ENCODE results near the gene PAMR1.

The PAMR1 gene

DNA sequence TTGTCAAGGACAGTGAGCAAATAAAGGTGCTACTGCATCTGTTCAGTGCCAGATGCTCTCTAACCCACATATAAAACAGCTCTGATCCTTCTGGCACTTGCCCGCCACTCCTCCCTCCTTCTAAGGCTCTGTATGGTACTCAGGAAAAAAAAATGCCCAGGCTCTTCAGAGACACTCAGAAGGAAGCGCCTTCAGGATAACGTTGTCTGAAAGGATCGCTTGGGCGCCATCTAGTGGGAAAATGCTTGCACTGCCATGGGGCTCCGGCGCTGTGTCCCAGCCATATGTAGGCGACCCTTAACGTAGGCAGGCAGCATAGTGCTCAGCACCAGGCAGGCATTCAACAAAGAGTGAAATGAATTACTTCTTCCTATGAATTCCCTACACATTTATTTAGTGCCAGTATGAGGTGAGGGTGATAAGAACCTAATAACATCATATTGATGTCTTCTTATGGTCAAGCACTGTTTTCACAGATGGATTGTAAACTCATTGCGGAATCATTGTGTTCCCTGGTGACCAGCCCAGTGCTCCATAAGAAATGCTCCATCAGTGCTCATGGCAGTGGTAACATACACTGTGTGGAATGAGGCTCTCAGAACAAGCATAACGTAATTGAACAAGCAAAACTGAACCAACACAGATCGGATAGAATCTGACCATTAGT is 39.6 kb downstream of the PAMR1 start:
- no peak for TF ChIP-seq TAF1 (IDR thresholded peaks at IDR 0.05; ENCODE audit: borderline replicate concordance, insufficient read depth, low read length)
- TF ChIP-seq, protein P1, sequence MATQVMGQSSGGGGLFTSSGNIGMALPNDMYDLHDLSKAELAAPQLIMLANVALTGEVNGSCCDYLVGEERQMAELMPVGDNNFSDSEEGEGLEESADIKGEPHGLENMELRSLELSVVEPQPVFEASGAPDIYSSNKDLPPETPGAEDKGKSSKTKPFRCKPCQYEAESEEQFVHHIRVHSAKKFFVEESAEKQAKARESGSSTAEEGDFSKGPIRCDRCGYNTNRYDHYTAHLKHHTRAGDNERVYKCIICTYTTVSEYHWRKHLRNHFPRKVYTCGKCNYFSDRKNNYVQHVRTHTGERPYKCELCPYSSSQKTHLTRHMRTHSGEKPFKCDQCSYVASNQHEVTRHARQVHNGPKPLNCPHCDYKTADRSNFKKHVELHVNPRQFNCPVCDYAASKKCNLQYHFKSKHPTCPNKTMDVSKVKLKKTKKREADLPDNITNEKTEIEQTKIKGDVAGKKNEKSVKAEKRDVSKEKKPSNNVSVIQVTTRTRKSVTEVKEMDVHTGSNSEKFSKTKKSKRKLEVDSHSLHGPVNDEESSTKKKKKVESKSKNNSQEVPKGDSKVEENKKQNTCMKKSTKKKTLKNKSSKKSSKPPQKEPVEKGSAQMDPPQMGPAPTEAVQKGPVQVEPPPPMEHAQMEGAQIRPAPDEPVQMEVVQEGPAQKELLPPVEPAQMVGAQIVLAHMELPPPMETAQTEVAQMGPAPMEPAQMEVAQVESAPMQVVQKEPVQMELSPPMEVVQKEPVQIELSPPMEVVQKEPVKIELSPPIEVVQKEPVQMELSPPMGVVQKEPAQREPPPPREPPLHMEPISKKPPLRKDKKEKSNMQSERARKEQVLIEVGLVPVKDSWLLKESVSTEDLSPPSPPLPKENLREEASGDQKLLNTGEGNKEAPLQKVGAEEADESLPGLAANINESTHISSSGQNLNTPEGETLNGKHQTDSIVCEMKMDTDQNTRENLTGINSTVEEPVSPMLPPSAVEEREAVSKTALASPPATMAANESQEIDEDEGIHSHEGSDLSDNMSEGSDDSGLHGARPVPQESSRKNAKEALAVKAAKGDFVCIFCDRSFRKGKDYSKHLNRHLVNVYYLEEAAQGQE (IDR thresholded peaks at IDR 0.05; ENCODE audit: insufficient read depth in 1 of 2, low read depth in 2 of 2, low read length in 2 of 2) = no peak

DNA sequence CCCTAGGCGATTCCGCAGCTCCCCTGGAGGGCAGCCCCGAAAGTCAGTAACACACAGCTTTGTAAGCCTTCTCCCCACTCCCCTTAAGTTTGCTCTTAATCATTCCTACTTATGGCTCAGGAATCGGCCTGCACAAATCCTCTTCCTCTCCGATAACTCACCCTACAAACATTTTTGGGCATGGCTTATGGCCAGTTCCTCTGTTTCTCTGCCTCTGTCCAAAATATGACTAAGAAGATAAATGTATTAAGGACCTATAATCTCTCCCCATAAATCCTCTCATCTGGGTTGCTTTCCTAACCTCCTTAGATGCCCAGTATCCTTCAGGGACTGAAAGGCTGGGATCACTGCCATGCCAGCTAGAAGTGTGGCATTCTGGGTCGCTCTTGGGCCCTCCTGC is 41.0 kb downstream of the PAMR1 start:
- TF ChIP-seq FOXP2 (optimal IDR thresholded peaks at IDR 0.05; ENCODE audit: borderline replicate concordance, extremely low read depth, extremely low read length, insufficient read depth) (no peak), SIN3A (IDR thresholded peaks at IDR 0.05; ENCODE audit: borderline replicate concordance, insufficient read depth, low read length) (no peak), POLR2AphosphoS5 (IDR thresholded peaks at IDR 0.05; ENCODE audit: low read depth, low read length) (no peak), TAF1 (IDR thresholded peaks at IDR 0.05; ENCODE audit: borderline replicate concordance, insufficient read depth, low read length) (no peak)
- TF ChIP-seq, protein P1 (IDR thresholded peaks at IDR 0.05; ENCODE audit: insufficient read depth in 1 of 2, low read depth in 2 of 2, low read length in 2 of 2) = no peak

DNA sequence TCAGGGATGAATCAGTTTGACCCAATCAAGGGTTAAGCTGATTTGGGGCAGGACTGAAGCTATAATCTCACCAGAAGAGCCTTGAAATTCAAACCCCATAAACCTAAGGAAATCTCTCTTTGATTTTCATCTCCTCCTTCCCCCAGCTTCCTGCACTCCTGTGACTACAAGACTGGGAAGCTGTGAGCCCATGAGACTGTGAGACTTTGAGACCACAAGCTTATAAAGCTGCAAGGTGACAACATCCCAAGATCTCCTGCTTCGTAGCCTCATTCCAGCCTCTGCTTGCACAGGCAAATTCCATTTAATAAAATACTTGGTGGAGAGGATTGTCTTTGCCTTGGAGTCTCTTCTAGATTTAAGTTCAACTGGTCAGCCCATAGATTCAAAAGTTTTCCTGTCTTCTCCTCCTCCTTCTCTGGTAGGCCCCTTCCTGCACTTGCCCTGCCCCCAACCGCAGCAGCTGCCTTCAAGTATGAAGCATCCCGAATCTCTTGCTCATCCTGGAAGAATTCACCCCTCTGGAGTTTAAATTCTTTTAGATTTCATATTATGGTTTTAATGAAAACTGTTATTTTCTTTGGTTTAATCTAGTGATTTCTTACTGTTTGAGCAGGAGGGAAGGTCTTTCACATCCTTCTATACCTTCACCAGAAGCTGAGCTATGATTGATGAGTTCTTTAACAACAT is 42.1 kb downstream of the PAMR1 start:
- TF ChIP-seq POLR2AphosphoS5 (IDR thresholded peaks at IDR 0.05; ENCODE audit: low read depth, low read length) (no peak), FOXP2 (optimal IDR thresholded peaks at IDR 0.05; ENCODE audit: borderline replicate concordance, extremely low read depth, extremely low read length, insufficient read depth) (no peak), TAF1 (IDR thresholded peaks at IDR 0.05; ENCODE audit: borderline replicate concordance, insufficient read depth, low read length) (no peak), SIN3A (IDR thresholded peaks at IDR 0.05; ENCODE audit: borderline replicate concordance, insufficient read depth, low read length) (no peak)
- TF ChIP-seq, protein P1 (IDR thresholded peaks at IDR 0.05; ENCODE audit: insufficient read depth in 1 of 2, low read depth in 2 of 2, low read length in 2 of 2) = no peak

DNA sequence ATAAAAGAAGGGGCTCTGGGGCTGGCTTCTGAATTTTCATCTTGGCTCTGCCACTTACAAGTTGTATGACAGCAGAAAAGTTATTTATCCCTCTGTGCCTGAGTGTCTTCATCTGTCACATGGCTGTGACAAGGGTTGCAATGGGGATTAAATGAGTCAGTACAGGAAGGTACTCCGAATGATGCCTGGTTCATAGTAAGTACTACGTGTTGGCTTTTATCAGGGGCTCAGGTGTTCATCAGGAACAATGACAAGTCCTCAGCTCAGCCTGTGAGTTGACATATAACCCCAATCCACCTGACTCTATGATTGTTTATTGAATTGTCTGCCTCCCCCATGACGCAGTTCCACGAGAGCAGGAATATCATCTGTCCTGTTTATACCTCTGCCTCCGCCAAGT is 45.7 kb downstream of the PAMR1 start:
- TF ChIP-seq FOXP2 (optimal IDR thresholded peaks at IDR 0.05; ENCODE audit: borderline replicate concordance, extremely low read depth, extremely low read length, insufficient read depth) (no peak), POLR2AphosphoS5 (IDR thresholded peaks at IDR 0.05; ENCODE audit: low read depth, low read length) (no peak), TAF1 (IDR thresholded peaks at IDR 0.05; ENCODE audit: borderline replicate concordance, insufficient read depth, low read length) (no peak), SIN3A (IDR thresholded peaks at IDR 0.05; ENCODE audit: borderline replicate concordance, insufficient read depth, low read length) (no peak)
- TF ChIP-seq, protein P1 (IDR thresholded peaks at IDR 0.05; ENCODE audit: insufficient read depth in 1 of 2, low read depth in 2 of 2, low read length in 2 of 2) = no peak

Measured in PFSK-1 (cell line).